NCI-H2107 treated with DMSO at 0.1 percent for 48 hours (cell line): ENCODE measurements around the gene DLL4.

Experiments used
- DNase-seq: peaks from one replicate; lab custom pipeline; 2025; ENCODE audit not compliant: unreplicated experiment; lab: John Stamatoyannopoulos, UW

Gene DLL4

DNA sequence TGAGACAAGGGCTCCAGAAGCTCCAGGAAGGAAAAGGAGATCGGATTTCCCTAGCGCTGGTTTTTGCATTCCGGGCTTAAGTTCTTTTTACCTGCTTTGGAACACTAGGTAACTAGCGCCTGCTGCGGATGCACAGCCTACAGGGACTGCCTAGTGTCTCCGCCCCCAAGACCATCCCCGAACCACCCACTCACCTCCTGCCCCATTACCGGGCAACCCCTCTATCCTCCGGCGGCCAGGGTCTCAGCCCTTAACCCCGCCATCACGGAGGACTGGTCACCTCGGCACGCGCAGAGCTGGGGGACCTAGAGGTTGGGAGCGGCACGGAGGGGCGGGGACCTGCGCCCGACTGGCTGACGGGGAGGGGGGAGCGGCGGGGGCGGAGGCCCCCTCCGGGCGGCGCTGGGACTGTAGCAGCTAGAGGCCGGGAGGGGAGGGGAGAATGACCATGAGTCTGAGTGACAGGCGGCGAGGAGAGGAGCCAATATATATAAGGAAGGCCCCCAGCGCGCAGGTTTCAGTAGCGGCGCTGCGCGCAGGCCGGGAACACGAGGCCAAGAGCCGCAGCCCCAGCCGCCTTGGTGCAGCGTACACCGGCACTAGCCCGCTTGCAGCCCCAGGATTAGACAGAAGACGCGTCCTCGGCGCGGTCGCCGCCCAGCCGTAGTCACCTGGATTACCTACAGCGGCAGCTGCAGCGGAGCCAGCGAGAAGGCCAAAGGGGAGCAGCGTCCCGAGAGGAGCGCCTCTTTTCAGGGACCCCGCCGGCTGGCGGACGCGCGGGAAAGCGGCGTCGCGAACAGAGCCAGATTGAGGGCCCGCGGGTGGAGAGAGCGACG is at the start of gene DLL4:
DLL4 (plus strand) TSS at position 520 of the 839 bp plus-strand sequence. CDS start 329 bp downstream, outside the sequence.
- DNase-seq = peak; percentile 63

GRCh38 chr15:40879609-40880008 is 49.5 kb upstream of the DLL4 start:
- DNase-seq = no peak

DNA sequence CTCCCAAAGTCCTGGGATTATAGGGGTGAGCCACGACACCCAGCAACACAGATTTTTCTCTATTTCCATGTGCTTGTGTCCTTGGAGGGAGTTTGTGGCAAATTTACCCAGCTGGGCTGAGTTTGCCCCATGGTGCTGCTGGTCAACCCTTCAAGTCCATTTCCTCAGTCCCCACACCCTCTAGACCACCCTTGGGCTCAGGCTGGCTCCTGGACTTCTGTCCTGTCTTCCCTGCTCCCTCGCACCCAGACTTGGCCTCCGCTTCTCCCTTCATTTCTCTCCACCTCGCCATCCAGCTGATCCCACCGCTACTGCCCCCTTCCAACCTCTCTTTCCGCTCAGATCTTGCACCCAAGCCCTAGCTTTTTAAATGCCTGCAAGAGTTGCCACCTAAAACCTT is 47.8 kb upstream of the DLL4 start:
- DNase-seq = no peak

GRCh38 chr15:40886586-40886985 is 42.6 kb upstream of the DLL4 start:
- no peak for DNase-seq

- no peak for DNase-seq
These were observed 40.0 kb upstream of the DLL4 start for GRCh38 chr15:40889112-40889511.

- no peak for DNase-seq
These were observed 38.0 kb upstream of the DLL4 start for GRCh38 chr15:40891138-40891537.

DNA sequence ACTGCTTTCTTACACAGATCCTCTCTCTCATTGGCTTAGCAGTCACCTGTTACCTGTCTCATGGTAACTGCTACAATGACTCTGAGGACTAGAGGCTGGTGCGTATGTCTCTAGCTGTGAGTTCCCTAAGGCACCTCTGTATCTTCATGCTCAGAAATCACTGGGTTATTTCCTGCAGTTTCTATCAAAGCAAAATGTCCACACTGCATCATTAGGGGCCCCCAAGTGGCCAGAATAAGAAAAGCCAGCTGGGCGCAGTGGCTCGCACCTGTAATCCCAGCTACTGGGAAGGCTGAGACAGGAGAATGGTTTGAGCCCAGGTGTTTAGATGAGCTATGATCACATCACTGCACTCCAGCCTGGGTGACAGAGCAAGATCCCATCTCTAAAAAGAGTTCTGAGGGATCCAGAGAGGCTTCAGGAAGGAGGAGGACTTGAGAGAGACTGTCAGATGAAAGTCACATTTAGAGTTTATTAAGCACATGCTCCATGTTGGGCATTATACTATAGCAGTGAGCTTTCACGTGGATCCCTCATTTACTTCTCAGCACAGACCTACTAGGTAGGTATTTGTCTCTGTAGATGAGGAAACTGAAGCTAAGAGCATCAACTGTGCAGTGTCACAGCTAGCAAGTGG is 37.2 kb upstream of the DLL4 start:
- DNase-seq = peak; percentile 24

DNA sequence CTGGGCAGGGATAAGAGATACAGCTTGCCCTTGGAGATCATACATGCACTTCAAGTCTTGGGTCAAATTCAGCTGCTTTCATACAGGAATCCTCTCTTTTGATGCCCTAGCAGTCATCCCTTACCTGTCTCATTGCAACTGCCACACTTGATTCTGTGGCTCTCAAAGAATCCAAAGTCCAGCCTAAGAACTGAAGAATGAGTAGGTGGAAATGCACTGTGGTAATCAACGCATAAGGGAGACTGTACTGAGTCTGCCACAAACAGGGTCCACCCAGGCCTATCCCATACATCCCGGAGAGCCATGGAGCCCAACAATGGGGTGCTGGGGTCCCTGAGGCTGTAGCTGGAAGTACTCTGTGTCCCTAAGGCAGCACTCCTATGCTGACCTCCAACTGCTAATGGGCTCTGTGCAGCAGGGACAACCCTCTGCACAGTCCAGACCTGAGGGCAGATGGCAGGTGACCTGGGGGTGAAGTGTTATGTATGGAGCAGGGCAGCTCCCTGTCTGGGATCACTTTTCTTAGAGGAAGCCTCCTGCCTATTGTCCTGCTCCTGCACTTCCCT is 36.6 kb upstream of the DLL4 start:
- DNase-seq = no peak

DNA sequence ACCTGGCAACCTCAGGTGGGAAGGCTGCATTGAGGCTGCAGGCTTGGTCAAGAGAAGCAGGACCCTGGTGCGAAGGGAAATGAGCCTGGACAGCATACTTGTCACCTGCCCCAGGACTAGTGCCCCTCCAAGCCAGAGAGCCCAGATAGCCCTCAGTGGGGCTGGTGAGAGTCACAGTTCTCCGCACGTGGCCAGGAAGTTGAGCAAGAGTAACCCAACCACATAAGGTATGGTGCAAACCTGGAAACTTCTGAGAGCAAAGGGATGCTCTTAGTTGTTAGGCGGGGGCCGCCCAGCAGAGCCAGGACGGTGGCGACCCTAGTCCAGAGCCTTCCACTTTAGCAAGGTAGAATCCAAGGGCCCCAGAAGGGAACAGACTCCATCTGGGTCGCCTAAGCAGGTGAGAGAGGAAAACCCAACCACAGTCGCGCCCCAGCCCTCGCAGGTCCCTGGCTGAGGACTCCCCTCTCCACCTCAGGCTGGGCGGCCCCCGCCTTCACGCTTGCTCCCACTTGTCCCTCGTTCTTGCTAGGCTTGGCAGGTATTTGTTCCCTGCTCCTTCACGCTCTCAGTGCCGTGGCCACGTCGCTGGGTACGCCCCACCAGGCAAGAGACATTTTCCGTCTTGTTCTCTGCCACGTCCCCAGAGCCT is 36.0 kb upstream of the DLL4 start:
- DNase-seq = no peak

- DNase-seq = peak; percentile 82
These were observed 35.1 kb upstream of the DLL4 start, which contains the start of gene VPS18 for GRCh38 chr15:40893733-40894680. Gene VPS18, plus strand, starts transcription at chr15:40894450. Its CDS starts 319 bp downstream, at chr15:40894769.

- peak; percentile 18 for DNase-seq
These were observed 34.3 kb upstream of the DLL4 start for GRCh38 chr15:40894681-40895448.

DNA sequence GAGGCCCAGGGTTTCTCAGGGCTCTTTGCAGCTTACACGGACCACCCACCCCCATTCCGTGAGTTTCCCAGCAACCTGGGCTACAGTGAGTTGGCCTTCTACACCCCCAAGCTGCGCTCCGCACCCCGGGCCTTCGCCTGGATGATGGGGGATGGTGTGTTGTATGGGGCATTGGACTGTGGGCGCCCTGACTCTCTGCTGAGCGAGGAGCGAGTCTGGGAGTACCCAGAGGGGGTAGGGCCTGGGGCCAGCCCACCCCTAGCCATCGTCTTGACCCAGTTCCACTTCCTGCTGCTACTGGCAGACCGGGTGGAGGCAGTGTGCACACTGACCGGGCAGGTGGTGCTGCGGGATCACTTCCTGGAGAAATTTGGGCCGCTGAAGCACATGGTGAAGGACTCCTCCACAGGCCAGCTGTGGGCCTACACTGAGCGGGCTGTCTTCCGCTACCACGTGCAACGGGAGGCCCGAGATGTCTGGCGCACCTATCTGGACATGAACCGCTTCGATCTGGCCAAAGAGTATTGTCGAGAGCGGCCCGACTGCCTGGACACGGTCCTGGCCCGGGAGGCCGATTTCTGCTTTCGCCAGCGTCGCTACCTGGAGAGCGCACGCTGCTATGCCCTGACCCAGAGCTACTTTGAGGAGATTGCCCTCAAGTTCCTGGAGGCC is 29.5 kb upstream of the DLL4 start:
- DNase-seq = no peak

DNA sequence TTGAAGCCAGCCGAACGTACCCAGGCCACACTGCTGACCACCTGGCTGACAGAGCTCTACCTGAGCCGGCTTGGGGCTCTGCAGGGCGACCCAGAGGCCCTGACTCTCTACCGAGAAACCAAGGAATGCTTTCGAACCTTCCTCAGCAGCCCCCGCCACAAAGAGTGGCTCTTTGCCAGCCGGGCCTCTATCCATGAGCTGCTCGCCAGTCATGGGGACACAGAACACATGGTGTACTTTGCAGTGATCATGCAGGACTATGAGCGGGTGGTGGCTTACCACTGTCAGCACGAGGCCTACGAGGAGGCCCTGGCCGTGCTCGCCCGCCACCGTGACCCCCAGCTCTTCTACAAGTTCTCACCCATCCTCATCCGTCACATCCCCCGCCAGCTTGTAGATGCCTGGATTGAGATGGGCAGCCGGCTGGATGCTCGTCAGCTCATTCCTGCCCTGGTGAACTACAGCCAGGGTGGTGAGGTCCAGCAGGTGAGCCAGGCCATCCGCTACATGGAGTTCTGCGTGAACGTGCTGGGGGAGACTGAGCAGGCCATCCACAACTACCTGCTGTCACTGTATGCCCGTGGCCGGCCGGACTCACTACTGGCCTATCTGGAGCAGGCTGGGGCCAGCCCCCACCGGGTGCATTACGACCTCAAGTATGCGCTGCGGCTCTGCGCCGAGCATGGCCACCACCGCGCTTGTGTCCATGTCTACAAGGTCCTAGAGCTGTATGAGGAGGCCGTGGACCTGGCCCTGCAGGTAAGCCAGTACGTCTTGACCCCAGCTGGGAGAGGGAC is 28.7 kb upstream of the DLL4 start:
- no peak for DNase-seq

GRCh38 chr15:40901053-40901443 is 28.1 kb upstream of the DLL4 start:
- no peak for DNase-seq

DNA sequence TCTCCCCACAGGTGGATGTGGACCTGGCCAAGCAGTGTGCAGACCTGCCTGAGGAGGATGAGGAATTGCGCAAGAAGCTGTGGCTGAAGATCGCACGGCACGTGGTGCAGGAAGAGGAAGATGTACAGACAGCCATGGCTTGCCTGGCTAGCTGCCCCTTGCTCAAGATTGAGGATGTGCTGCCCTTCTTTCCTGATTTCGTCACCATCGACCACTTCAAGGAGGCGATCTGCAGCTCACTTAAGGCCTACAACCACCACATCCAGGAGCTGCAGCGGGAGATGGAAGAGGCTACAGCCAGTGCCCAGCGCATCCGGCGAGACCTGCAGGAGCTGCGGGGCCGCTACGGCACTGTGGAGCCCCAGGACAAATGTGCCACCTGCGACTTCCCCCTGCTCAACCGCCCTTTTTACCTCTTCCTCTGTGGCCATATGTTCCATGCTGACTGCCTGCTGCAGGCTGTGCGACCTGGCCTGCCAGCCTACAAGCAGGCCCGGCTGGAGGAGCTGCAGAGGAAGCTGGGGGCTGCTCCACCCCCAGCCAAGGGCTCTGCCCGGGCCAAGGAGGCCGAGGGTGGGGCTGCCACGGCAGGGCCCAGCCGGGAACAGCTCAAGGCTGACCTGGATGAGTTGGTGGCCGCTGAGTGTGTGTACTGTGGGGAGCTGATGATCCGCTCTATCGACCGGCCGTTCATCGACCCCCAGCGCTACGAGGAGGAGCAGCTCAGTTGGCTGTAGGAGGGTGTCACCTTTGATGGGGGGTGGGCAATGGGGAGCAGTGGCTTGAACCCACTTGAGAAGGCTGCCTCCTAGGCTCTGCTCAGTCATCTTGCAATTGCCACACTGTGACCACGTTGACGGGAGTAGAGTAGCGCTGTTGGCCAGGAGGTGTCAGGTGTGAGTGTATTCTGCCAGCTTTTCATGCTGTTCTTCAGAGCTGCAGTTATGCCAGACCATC is 26.3 kb upstream of the DLL4 start:
- no peak for DNase-seq

DNA sequence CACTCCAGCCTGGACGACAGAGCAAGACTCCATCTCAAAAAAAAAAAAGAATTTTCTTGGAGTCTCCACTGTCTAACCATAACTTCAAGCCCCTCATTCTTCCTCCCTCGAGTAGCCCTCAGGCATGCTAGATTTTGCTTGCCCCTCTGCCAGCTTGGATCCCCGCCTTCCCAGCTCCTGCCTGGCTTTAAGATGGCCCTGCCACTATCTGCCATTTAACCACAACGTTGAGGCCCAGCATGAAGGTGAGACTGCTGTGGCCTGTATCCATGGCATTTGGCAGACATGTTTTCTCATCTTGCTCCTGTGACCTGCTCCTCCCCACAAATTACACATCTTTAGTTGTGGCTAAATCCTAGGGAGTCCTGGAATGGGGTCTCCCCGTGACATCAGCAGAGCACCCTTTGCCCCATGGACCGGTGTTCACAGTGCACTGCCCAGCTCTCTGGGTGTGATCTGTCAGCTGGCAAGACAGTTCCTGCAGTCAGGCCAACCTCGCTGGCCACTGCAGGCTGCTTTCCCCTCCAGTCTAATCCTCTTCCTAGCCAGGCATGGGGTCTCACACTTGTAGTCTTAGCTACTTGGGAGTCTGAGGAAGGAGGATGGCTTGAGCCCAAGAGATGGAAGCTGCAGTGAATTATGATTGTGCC is 24.5 kb upstream of the DLL4 start:
- no peak for DNase-seq
